ENCODE measurements around the gene PRADC1.
A peak's percentile ranks its signal among the peaks of the same experiment; 100 is the strongest.
"Not testable (repeated sequence)": the region's sequence is repeated elsewhere in the genome, so short reads cannot be mapped to it uniquely, and the experiment has no call there.

PRADC1 gene

DNA sequence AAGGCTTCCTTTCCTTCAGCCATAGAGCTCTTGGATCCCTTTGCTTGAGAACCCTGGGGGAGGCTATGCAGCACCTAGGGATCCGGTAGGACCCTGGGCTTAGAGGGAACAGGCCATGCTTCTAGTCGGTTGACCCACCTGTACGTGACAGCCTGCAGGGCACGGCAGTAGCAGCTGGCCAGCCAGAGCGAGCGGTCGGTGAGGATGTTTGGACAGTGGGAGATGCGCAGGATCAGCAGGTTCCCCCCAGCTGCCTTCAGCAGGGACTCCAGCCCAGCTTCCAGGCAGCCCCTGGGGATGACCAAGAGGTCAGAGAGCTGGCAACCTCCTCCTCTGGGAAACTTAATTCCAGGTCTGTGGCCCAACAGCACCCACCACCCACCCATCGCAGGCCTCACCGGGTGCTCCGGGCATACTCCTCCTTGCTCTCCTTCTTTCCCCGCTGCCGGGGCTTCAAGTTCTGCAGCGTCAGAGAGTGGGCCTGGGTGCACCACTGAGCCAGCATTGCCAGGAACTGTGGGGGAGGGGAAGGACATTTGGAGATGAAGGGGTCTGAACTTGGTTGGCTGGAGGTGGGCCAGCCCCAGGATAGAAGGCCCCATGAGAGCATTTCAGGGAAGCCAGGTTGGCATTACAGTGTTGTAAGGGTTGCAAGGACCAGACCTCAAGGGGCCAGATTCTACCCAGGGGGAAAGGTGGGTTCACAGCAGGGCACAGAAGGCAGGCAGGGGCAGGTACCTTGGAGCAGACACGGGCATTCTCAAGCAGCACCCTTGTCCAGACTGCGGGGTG, 30.7 kb upstream of the PRADC1 start:
- Mint-ChIP-seq H3K9me3 (no peaks in the 10 kb centered on the region), H3K4me3 (no peak overlapping the region), H3K27ac (no peak overlapping the region), H3K36me3 (peaks cover 3% of the 10 kb centered on the region), H3K27me3 (no peaks in the 10 kb centered on the region), H3K4me1 (peaks cover 12% of the 10 kb centered on the region)
- CTCF ChIA-PET: interaction anchor here (1.0 kb wide), 1 partner anchor 20 kb away, joined by 3 read pairs; no protein-coding TSS in a partner anchor
- DNase-seq: no peak

- H3K27ac Mint-ChIP-seq, DNase-seq, H3K27me3 Mint-ChIP-seq, H3K9me3 Mint-ChIP-seq, H3K36me3 Mint-ChIP-seq, H3K4me3 Mint-ChIP-seq, H3K4me1 Mint-ChIP-seq: not testable (repeated sequence)
- CTCF ChIA-PET: interaction anchor here (1.0 kb wide), 1 partner anchor 19 kb away, joined by 3 read pairs; no protein-coding TSS in a partner anchor
Measured at GRCh38 chr2:73262691-73263429, 29.8 kb upstream of the PRADC1 start.

GRCh38 chr2:73262108-73262651, 29.1 kb upstream of the PRADC1 start:
- Mint-ChIP-seq H3K4me3 (no peak overlapping the region), H3K36me3 (peaks cover 3% of the 10 kb centered on the region), H3K4me1 (peaks cover 3% of the 10 kb centered on the region), H3K27ac (no peak overlapping the region), H3K9me3 (no peaks in the 10 kb centered on the region), H3K27me3 (no peaks in the 10 kb centered on the region)
- DNase-seq: no peak
- CTCF ChIA-PET: no interaction called here

DNA sequence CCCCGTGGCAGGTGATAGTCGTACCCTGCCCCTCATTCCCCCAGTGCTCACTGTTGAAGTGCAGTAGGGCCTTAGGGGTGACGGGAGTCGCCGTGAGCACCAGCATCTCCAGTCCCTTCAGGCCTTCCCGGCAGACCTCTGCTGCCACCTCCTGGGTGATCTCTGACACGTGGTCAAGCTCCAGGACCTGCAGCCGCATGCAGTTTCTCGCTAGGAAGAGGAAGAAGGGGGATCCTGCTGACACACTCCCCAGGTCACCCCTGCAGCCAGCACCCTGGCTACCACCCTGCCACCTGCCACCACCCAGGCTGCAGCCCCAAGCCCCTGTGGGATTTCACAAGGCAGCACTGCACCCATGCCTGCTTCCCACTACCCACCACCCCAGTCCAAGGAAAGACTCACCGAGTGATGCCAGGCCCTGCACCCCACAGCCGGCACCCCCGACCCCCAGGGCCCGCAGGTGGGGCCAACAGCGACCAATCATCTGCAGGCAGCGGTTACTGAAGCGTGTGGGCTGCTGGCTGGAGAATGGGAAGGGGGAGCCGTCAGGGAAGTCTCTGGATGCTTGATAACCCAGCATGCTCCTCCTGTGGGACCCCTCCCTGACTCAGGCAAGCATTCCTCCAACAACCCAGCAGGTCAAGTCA, 27.4 kb upstream of the PRADC1 start:
- no peaks in the 10 kb centered on the region for H3K27me3 Mint-ChIP-seq
- no peaks in the 10 kb centered on the region for H3K4me1 Mint-ChIP-seq
- H3K9me3 Mint-ChIP-seq: no peaks in the 10 kb centered on the region
- CTCF ChIA-PET: no interaction called here
- no peak overlapping the region for H3K27ac Mint-ChIP-seq
- peak; percentile 38 for DNase-seq
- no peak overlapping the region for H3K4me3 Mint-ChIP-seq
- H3K36me3 Mint-ChIP-seq: no peaks in the 10 kb centered on the region

DNA sequence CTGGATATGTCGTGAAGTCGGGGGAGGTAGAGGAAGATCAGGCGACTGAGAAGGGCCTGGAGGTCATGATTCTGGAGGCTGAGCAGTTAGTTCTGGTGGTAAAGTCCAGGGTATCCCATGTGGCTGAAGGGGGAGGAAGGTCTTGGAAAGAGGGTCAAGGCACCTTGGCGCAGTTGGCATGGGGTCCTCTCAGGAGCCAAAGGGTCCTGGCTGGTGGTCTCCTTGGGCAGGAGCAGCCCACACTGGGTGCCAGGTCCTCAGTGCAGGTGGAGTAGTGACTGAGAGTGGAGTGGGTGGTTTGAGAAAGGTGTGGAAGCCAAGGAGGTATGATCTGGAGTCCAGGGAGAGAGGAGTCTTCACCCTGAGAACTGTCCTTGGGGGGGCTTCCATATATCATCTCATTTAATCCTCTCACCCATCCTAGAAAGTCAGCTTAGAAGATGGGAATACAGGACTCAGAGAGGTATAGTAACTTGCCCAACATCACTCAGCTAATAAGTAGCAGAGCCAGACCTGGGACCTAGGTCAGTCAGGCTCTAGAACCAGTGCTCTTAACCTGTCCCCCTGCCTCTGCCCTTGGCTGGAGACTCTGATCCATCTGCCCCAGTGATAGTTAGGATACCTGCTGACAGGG, 26.8 kb upstream of the PRADC1 start:
- CTCF ChIA-PET: no interaction called here
- H3K36me3 Mint-ChIP-seq: no peaks in the 10 kb centered on the region
- no peaks in the 10 kb centered on the region for H3K9me3 Mint-ChIP-seq
- no peak overlapping the region for H3K4me3 Mint-ChIP-seq
- no peaks in the 10 kb centered on the region for H3K27me3 Mint-ChIP-seq
- H3K27ac Mint-ChIP-seq: no peak overlapping the region
- no peaks in the 10 kb centered on the region for H3K4me1 Mint-ChIP-seq
- DNase-seq: no peak

DNA sequence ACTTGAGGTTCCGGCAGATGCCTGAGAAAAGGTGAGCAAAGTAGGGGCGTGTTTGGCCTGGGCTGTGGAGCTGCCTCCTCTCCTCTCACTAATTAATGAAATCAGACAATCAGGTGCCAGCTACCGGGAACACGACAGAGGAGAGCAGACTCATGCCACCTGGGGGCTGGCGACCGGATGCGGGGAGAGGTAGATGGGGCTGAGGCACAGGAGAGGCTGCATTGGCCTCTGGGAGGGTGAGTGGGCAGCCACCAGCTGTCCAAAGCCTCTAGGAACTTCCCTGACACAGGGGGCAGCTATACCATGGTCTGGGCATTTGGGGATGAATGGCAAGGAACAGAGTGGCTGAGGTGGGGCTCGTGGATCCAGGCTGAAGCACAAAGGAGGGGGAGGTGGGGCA, 26.2 kb upstream of the PRADC1 start:
- H3K27ac Mint-ChIP-seq: no peak overlapping the region
- H3K27me3 Mint-ChIP-seq: no peaks in the 10 kb centered on the region
- H3K36me3 Mint-ChIP-seq: peaks cover 3% of the 10 kb centered on the region
- no peaks in the 10 kb centered on the region for H3K9me3 Mint-ChIP-seq
- no peak for DNase-seq
- no peaks in the 10 kb centered on the region for H3K4me1 Mint-ChIP-seq
- H3K4me3 Mint-ChIP-seq: no peak overlapping the region
- CTCF ChIA-PET: interaction anchor here (1.0 kb wide), 1 partner anchor 84 kb away, joined by 3 read pairs; no protein-coding TSS in a partner anchor

GRCh38 chr2:73258913-73259215, 25.8 kb upstream of the PRADC1 start:
- Mint-ChIP-seq H3K4me3 (no peak overlapping the region), H3K27ac (no peak overlapping the region), H3K9me3 (no peaks in the 10 kb centered on the region), H3K27me3 (no peaks in the 10 kb centered on the region), H3K4me1 (no peaks in the 10 kb centered on the region), H3K36me3 (peaks cover 3% of the 10 kb centered on the region)
- CTCF ChIA-PET: interaction anchor here (1.0 kb wide), 1 partner anchor 84 kb away, joined by 3 read pairs; no protein-coding TSS in a partner anchor
- DNase-seq: no peak

GRCh38 chr2:73258186-73258912, 25.3 kb upstream of the PRADC1 start:
- H3K27me3 Mint-ChIP-seq: no peaks in the 10 kb centered on the region
- no peak overlapping the region for H3K27ac Mint-ChIP-seq
- DNase-seq: no peak
- no peak overlapping the region for H3K4me3 Mint-ChIP-seq
- CTCF ChIA-PET: interaction anchor here (1.0 kb wide), 1 partner anchor 83 kb away, joined by 3 read pairs; no protein-coding TSS in a partner anchor
- H3K4me1 Mint-ChIP-seq: no peaks in the 10 kb centered on the region
- H3K9me3 Mint-ChIP-seq: no peaks in the 10 kb centered on the region
- H3K36me3 Mint-ChIP-seq: peaks cover 7% of the 10 kb centered on the region

- peak; percentile 30 for DNase-seq
- Mint-ChIP-seq H3K4me3 (no peak overlapping the region), H3K27me3 (no peaks in the 10 kb centered on the region), H3K4me1 (no peaks in the 10 kb centered on the region), H3K9me3 (no peaks in the 10 kb centered on the region), H3K36me3 (peaks cover 13% of the 10 kb centered on the region), H3K27ac (no peak overlapping the region)
- CTCF ChIA-PET: interaction anchor here (1.0 to 1.6 kb wide), 2 partner anchors 11 to 12 kb away, joined by 3 to 5 read pairs; no protein-coding TSS in a partner anchor
Measured at GRCh38 chr2:73257425-73258125, 24.5 kb upstream of the PRADC1 start.

DNA sequence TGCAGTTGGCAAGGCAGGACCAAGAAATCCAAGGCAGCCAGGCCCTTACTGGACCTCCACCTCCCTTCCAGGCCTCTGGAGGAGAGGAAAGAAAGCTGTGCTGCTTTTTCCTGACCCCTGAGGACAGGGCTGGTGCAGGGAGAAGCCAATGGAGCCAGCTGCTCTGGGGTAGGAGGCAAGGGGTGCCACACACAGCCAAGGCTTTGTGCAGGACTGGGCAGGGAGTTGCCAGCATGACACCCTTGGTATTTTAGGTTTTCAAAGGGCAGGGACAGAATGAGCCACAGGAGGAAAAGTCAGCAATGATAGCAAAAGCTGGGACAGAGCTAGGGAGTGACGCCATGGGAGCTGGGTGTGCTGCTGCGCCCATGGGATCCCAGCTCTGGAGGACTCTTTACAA, 24.0 kb upstream of the PRADC1 start:
- Mint-ChIP-seq H3K4me3 (no peak overlapping the region), H3K4me1 (no peaks in the 10 kb centered on the region), H3K27ac (no peak overlapping the region), H3K36me3 (peaks cover 16% of the 10 kb centered on the region), H3K27me3 (no peaks in the 10 kb centered on the region), H3K9me3 (no peaks in the 10 kb centered on the region)
- DNase-seq: no peak
- CTCF ChIA-PET: interaction anchor here (1.0 to 1.6 kb wide), 2 partner anchors 11 to 12 kb away, joined by 3 to 5 read pairs; no protein-coding TSS in a partner anchor

GRCh38 chr2:73256618-73256922, 23.5 kb upstream of the PRADC1 start:
- H3K27ac Mint-ChIP-seq: no peak overlapping the region
- no peaks in the 10 kb centered on the region for H3K9me3 Mint-ChIP-seq
- H3K27me3 Mint-ChIP-seq: no peaks in the 10 kb centered on the region
- no peak for DNase-seq
- no peak overlapping the region for H3K4me3 Mint-ChIP-seq
- peaks cover 16% of the 10 kb centered on the region for H3K36me3 Mint-ChIP-seq
- H3K4me1 Mint-ChIP-seq: no peaks in the 10 kb centered on the region
- CTCF ChIA-PET: interaction anchor here (1.3 to 1.6 kb wide), 2 partner anchors 11 to 34 kb away, joined by 3 read pairs; no protein-coding TSS in a partner anchor

DNA sequence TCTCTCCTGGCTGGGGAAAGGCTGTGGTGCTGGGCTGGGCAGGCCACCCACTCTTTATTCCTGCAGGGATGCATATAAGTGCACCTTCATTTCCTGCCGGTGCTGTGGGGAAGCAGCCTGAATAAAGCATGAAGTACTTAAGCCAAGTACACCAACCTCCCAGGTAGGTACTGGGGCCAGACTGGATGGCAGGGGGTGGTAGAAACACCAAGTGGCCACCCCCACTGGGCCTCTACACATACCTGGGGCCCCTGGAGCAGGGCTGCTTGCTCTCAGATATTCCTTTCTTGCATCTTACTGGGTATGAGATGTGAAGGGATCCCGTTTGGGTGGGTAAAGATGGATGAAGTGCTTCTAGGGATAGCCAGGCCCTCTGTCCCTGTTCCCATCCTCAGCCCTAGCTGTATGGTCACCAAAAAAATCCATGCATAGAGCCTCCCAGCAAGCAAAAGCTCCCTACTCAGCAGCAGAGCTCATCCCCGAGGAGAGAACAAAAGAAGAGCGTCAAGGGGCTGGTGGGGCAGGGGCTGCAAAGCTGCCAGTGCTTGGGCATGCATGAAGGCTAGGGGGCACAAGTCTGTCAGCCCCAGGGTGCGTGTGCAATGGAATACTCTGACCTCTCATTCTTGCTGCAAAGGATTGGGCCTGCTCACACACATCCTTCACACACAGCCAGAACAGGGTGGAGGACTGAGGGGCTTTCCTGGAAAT, 23.0 kb upstream of the PRADC1 start:
- DNase-seq: no peak
- no peaks in the 10 kb centered on the region for H3K9me3 Mint-ChIP-seq
- H3K36me3 Mint-ChIP-seq: peaks cover 17% of the 10 kb centered on the region
- CTCF ChIA-PET: interaction anchor here (1.1 to 1.6 kb wide), 3 partner anchors 11 to 35 kb away, joined by 3 read pairs; no protein-coding TSS in a partner anchor
- no peaks in the 10 kb centered on the region for H3K27me3 Mint-ChIP-seq
- no peak overlapping the region for H3K27ac Mint-ChIP-seq
- H3K4me1 Mint-ChIP-seq: no peaks in the 10 kb centered on the region
- H3K4me3 Mint-ChIP-seq: no peak overlapping the region

All from activated naive CD4-positive, alpha-beta T cell treated with anti-CD3 and anti-CD28 coated beads, Interleukin-2, amount 10 ng/mL, durations not matched to agents 7 days and 5 days (primary cell).